HG03439 (cell line): ENCODE measurements around the gene MUC16.
"Not testable (repeated sequence)": the region's sequence is repeated elsewhere in the genome, so short reads cannot be mapped to it uniquely, and the experiment has no call there.

Experiments
- ATAC-seq: cut with Tn5 transposase; IDR thresholded peaks from one replicate; pipeline ENCODE4 v1.9.1; 2021; ENCODE audit warnings: mild to moderate bottlenecking, moderate library complexity; ENCODE audit not compliant: unreplicated experiment

The MUC16 gene

DNA sequence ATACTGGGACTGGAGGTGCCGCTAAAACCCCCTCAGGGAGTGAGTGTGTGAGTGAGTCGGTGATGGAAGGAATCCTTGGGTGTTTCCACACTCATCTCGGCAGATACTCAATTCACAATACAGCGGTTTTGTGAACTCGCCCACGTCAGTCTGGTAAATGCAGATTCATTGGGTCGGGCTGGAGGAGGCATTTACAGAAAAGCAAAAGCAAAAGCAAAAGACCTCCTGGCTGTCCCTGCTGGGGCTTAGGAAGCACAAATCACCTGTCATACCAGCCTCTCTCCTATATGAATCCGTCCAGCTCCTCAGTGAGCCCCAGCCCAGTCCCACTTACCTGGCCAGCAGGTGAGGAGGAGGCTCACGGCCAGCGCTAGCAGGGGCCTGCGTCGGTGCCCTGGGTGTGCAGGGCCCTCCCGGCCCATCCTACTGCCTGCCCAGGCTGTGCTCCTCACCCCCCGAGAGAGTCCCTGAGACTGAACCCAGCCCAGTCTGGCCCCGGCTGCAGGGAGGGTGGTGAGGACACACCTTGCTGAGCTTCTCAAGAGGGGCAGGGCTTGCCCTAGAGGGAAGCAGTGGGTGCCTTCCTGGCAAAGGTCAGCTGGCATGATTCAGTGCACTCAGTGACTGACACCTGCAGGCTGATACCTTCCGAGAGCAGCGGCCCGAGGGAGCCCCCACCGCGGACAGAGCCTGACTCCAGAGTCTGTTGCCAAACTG, at the start of gene MUC16:
MUC16 (minus strand) TSS at position 475 of the 717 bp plus-strand sequence.
- no peak for ATAC-seq

DNA sequence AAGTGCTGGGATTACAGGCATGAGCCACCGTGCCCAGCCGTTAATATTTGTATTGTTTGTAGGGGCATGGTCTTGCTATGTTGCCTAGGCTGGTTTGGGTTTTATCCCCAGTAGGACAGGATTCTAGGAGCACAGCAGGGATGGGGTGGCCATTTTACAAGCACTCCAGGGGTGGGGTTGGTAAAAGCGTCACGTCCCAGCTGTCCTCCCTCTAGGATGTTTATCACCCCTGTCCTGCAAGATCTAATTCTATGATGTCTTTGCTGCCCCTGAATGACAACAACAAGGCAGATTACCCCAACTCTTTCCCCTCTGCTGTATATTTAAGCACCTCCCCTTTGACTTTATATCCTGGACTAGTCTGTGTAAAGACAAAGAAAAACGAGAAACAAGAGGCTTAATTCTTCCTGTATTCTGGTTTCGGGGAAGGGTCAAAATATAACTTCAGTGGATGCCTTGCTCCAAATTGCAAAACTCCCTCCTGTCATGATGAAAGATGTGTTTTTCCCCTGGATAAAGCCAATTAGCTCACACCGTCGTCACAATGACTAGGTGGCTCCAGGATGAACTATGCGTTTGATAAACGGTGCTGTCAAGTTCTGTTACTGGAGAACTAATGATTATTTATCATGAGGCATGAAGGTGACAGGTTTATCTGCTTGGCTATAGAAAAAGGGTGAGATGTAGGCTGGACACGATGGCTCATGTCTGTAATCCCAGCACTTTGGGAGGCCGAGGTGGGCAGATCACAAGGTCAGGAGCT, 48.9 kb upstream of the MUC16 start:
- no peak for ATAC-seq

DNA sequence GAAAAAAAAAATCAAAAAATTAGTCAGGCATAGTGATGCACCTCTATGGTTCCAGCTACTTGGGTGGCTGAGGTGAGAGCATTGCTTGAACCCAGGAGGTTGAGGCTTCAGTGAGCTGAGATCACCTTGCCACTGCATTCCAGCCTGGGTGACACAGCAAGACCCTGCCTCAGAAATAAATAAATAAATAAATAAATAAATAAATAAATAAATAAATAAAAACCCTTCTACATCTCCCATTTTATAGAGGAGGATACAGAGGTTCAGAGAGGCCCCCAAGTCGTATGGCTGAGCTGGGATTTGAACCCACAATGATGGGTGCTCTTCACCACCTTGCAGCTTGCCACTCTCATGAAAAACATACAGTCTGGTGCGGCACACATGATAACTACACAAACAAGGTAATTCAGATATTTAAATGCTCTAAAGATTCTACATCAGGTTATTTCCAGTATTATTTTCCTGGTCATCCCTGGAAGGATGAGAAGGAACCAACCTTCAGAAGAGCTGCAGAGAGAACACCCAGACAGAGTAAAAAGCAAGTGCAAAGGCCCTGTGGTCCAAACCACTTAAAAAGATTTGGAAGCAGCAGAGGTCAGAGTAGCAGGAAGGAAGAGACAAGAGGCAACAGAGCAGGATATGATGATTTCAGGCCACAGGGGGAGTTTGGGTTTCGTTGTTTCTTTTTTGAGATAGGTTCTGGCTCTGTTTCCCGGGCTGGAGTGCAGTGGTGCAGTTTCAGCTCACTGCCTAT, 47.5 kb upstream of the MUC16 start:
- no peak for ATAC-seq

DNA sequence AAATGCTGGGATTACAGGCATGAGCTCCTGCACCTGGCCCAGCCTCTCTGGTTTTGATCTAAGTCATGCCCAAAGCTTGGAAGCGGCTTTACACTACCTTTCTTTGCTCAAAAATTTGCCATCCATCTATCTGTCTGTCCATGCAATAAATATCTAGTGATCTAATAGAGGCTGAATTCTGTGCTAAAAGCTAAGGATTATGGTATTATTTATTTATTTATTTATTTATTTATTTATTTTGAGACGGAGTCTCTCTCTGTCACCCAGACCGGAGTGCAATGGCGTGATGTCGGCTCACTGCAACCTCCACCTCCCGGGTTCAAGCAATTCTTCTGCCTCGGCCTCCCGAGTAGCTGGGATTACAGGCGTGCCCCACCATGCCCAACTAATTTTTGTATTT, 45.9 kb upstream of the MUC16 start:
- not testable (repeated sequence) for ATAC-seq

DNA sequence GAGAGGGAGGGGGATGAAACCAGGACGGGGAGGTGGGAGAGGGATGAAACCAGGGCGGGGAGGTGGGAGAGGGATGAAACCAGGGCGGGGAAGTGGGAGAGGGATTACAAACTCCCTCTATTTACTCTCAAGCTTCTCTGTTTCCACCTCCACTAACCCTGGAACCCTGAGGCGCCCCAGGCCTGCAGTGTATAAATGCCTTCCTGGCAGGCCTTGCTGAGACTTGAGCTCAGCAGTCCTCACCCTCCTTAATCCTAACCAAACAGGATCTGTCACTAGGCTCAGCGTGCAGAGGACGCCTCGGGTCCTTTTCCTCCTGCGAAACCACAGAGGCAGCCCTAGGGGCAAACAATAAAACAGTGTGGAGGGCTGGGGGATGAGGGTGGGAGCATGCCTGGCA, 44.6 kb upstream of the MUC16 start:
- no peak for ATAC-seq

DNA sequence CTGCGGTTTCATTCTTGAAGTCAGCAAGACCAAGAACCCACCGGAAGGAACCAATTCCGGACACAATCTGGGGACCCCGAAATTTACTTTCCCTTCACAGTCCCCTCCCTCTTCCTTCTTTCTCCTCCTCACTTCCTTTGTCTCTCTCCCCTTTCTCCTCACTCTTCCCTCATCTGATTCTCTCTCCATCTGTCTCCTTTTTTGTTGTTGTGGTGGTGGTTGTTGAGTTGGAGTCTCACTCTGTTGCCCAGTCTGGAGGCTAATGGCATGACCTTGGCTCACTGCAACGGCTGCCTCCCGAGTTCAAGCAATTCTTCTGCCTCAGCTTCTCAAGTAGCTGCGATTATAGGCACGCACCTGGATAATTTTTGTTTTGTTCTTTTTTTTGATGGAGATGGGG, 44.0 kb upstream of the MUC16 start:
- ATAC-seq, result no peak

DNA sequence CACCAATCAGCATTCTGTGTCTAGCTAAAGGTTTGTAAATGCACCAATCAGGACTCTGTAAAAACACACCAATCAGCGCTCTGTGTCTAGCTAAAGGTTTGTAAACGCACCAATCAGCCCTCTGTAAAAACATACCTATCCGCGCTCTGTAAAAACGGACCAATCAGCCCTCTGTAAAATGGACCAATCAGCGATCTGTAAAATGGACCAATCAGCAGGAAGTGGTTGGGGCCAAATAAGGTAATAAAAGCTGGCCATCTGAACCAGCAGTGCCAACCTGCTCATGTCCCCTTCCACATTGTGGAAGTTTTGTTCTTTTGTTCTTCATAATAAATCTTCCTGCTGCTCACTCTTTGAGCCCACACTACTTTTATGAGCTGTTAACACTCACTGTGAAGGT, 43.5 kb upstream of the MUC16 start:
- not testable (repeated sequence) for ATAC-seq

DNA sequence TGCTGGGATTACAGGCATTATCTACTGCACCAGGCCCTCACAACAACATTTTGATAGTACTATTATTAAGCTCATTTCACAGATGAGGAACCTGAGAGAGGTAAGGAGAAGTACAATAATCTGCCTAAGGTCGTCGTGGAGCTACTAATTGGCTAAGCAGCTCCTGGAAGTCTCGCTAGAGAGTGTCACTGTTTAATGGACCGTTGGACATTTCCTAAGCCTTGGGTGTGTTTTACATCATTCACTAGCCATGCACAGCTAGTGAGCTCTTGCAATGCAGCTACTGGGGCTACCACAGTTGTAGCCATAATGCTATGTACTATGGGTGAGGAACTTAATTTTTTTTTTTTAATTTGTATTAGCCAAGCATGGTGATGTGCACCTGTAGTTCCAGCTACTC, 42.7 kb upstream of the MUC16 start:
- no peak for ATAC-seq

DNA sequence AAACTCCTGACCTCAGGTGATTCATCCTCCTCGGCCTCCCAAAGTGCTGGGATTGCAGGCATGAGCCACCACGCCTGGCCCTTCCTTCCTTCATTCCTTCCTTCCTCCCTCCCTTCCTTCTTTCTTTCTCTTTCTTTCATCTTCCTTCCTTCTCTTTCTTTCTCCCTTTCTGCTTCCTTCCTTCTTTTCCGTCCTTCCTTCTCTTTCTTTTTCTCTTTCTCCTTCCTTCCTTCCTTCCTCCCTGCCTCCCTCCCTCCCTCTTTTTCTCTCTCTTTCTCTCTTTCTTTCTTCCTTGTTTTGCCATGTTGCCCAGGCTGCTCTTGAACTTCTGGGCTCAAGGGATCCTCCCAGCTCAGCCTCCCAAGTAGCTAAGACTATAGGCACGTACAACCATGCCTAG, 36.5 kb upstream of the MUC16 start:
- ATAC-seq, result no peak

DNA sequence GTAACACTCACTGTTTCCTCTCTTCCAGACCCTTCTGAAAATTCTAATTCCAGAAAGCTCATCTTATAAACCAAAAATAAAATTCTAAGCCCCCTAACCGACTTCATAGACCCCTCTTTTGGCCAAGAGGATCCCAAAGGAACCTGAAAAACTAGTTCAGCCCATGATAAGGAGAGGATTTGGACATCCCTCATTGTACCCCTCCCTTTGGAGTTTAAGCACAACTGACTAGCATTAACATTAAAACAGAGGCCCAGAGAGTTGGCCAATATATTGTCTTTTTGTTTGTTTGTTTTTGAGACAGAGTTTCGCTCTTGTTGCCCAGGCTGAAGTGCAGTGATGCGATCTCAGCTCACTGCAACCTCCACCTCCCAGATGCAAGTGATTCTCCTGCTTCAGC, 34.2 kb upstream of the MUC16 start:
- no peak for ATAC-seq

DNA sequence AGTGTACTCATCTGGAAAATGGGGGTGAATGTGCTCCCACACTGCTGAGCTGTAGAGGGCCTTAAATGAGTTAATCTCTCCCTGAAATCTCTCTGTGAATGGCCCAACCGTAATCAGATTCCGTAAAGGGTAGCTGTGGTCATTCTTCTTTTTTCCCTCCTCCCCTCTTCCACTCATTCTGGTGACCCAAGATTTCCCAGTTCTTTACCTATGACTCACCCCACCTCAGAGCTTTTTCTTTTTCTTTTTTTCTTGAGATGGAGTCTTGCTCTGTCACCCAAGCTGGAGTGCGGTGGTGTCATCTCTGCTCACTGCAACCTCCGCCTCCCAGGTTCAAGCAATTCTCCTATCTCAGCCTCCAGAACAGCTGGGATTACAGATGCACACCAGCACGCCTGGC, 33.3 kb upstream of the MUC16 start:
- ATAC-seq, result no peak

DNA sequence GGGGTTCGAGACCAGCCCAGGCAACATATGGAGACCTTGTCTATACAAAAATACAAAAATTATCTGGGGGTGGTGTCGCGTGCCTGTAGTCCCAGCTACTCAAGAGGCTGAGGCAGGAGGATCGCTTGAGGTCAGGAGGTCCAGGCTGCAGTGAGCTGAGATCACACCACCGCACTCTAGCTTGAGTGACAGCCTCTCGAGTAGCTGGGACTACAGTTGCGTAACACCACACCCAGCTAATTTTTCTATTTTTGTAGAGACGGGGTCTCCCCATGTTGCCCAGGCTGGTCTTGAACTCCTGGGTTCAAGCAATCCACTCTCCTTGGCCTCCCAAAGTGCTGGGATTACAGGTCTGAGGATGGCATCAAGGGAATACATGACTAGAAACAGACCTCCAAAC, 30.8 kb upstream of the MUC16 start:
- no peak for ATAC-seq

DNA sequence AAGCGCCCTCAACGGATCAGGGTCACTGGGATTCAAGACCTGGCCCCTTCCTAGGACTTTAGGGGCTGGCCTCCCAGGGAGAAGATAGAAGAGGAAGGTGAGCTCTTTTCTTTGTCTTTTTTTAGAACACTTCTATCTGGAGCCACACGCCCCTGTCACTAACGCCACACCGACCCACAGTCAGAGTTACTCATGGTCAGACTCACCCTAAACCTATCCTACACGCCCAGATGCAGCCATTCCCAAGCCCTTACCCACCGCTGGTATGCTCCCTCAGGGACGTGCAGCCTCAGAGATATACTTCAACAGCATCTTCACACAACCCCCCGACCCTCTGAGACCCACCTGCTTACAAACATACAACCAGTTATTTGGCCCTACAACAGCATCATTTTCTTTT, 29.9 kb upstream of the MUC16 start:
- no peak for ATAC-seq

DNA sequence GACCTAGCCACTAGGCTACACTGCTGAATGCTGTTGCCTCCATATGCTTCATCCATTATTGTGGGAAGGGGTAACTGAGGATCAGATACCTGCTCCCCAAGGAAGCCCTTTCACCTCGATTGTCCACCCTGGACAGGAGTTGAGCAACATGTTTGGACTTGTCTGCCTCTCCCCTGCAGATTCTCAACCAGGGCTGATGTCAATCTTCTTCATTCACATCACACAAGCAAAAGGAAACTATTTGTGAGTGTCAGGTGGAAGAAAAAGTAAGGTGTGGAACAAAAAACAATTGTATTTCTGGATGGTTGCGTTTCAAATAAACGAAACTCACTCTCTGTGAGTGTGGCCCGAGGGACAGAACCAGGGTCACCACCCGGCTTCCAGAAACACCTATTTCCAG, 29.5 kb upstream of the MUC16 start:
- ATAC-seq, result no peak

DNA sequence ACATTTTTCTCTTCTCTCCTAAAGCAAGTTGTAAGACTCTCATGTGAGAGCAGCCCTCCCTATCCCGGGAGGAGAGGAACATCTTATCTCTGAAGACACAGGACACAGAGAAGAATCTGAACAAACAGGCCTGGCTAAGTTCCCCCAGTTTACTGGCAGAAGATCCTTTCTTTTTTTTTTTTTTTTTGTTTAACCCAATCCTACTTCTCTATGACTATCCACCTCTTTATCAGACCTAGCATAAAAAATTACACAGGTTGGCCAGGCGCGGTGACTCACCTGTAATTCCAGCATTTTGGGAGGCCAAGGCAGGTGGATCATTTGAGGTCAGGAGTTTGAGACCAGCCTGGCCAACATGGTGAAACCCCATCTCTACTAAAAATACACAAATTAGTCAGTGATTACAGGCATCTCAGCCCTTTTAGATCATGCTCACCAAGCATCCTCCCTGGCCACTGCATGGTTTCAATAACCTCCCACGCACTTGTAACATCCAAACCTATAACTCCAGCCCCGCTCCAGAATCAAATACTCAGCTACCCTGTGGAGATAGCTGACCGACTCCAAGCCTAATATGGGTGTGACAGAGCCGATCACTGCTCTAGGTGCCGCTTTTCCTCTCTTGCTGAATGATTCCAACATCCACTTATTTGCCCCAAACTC, 27.3 kb upstream of the MUC16 start:
- ATAC-seq, result no peak

DNA sequence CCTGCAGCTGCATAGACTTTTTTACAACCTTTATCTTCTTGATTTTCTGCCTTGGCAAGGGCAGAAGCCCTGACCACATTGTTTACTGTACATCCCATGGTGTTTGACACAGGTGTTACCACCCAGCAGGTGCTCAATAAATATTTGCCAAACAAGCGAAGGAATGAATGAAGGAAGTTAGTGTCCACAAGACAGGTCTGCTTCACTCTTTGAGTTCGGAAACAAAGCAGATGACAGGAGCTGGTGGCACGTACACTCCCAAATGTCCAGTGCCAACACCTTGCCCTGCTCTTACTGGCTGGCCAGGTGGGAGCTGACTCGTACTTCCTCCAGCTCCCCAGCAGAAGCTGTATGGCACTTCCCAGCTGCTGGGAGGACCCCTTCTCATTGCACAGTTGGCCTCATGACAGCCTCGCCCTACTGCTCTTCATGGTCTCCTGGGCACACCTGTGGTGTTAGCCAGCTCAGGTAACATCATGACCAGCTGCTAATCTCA, 22.0 kb upstream of the MUC16 start:
- no peak for ATAC-seq

DNA sequence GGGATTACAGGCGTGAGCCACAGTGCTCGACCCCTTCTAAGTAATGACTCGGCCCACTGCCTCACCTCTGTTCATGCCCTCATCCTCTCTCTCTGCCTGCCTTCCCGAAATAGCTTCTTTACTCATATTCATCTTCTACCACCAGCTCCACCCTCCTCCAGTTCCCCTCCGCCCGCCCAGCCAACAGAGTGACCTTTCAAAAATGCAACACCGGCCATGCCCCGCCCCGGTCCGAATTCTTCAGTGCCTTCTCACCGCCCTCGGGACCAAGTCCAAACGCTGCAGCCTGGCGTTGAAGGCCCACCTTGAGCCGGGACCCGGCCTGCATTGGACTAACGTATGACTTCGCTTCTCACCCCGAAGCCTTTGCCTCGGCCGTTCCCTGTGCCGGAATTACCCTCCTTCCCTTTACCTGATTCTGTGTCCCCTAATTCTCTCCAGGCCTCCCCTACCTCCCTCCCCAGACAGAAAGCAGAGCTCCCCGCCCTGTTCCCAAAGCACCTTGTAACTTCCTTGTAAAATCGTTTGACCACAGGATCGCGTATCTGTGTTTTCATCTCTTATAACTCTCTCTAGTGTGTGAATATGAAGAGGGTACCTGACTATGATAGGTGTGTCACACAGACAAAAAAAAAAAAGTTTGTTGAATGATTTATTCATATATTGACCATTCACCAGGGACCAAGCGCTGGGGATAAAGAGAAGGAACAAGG, 8.1 kb upstream of the MUC16 start:
- ATAC-seq, result no peak

DNA sequence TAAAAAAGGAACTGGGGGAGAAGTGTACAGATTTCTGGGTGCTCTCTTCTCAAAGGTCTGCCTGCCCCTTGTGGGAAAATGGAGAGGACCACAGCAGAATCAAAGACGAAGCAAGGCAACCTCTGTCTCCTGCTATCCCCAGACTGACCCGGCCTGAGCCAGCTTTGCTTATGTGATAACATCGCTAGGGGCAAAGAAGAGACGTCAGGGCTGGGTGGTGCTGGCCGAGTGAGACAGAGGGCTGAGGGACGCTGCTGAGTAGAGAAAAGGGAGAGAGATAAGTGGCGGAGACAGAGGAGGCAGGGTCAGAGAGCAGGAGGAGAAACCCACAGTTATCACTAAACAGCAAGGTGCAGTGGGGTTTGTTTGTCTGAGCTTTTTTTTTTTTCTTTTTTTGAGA, 4.6 kb upstream of the MUC16 start:
- no peak for ATAC-seq

DNA sequence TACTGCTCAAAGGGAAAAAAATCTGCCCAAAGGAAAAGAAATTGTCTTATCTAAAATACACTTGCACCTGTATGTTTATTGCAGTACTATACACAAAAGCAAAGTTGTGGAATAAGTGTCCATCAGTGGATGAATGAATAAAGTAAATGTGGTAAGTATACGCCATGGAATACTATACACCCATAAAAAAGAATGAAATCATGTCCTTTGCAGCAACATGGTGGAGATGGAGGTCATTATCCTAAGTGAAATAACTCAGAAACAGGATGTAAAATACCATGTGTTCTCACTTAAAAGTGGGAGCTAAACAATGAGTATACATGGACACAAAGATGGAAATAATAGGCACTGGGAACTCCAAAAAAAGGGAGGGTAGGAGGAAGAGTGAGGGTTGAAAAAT, 3.8 kb upstream of the MUC16 start:
- no peak for ATAC-seq

DNA sequence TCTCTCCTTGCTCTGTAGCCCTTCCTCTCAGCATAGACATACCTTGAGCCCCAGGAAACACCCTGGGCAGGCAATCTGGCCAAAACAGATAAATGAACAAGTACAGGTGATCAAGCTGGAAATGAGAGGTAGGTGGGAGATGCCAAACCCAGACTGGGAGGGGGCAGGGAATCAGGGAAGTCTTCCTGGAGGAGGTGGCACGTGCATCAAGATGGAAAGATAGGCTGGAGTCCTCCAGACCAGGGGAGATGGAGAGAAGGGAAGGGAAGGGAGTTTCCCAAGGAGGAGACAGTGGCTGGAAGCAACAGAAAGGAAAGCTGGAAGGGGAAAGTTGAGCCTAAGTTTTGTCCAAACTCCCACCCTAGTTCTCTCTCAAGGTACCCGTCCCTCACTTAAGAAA, 1.7 kb upstream of the MUC16 start:
- ATAC-seq, result no peak

DNA sequence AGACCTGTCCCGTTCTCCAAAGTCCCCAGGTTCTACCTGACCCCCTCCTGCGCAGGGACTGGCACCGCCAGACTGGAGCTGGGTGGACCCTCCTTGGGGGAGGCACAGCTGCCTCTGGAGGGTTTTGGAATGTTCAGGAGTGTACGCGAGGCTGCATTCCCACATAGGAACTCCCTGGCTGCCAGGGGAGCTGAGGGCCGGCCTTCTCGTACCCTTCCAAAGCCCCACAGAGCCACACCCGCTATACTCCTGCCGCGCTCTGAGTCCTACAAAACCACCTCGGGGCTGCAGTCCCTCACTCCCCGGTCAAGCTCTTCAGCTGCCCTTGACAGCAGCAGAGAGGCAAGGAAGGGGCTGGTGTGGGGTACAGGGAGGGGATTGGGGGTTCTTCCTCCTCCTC, 484 bp upstream of the MUC16 start:
- no peak for ATAC-seq
